Central memory CD8-positive, alpha-beta T cell (primary cell): ENCODE measurements around the gene DTX4.

Experiments used
- ATAC-seq: fragments of 150-1000 bp; cut with Tn5 transposase; replicated peaks from 2 replicates; pipeline ENCODE4 v1.10.0; 2022; ENCODE audit warnings: mild to moderate bottlenecking, moderate FRiP score, moderate number of reproducible peaks; ENCODE audit not compliant: poor library complexity, severe bottlenecking; ENCODE audit errors: extremely low read depth
- DNase-seq, 2 donors: peaks; one replicate each; pipeline ENCODE4 v3.0.0; 2021; ENCODE audit warnings: low spot score in 2 of 2
- H3K27ac Mint-ChIP-seq: one replicate; pipeline ENCODE4 v1.8.0; 2022; ENCODE audit warnings: low read depth, mild to moderate bottlenecking, moderate library complexity, mixed read lengths
- H3K27me3 Mint-ChIP-seq: one replicate; pipeline ENCODE4 v1.8.0; 2022; ENCODE audit warnings: mixed read lengths
- H3K36me3 Mint-ChIP-seq: one replicate; pipeline ENCODE4 v1.8.0; 2022; ENCODE audit warnings: mild to moderate bottlenecking, moderate library complexity, mixed read lengths; ENCODE audit not compliant: insufficient read depth
- H3K4me1 Mint-ChIP-seq: one replicate; pipeline ENCODE4 v1.8.0; 2022; ENCODE audit warnings: mixed read lengths
- H3K4me3 Mint-ChIP-seq: one replicate; pipeline ENCODE4 v1.8.0; 2022; ENCODE audit warnings: mild to moderate bottlenecking, moderate library complexity, mixed read lengths
- H3K9me3 Mint-ChIP-seq: one replicate; pipeline ENCODE4 v1.8.0; 2022; ENCODE audit warnings: mixed read lengths

DTX4 gene

DNA sequence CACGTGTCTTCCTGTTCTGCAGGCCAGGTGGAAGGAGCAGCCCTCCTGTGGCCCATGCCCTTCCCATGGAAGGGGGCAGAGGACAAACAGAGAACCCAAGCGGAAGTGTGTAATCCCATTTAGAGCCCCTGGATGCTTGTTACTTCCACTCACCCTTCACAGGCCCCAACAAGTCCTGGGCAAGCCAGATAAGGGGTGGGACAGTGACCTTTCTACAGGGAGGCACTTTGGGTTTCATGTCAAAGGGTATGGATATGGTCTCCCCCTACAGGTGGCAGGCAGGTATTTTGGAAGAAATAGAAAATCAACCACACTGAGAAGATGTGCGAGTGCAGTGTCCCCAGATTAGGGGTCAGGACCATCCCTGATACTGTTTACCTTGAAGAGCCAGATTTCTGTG lies 29.4 kb downstream of the DTX4 start:
- Mint-ChIP-seq H3K36me3 (no peaks in the 10 kb centered on the region), H3K9me3 (no peaks in the 10 kb centered on the region), H3K27ac (no peak overlapping the region), H3K4me1 (no peaks in the 10 kb centered on the region), H3K4me3 (no peak overlapping the region), H3K27me3 (no peaks in the 10 kb centered on the region)
- DNase-seq (no peak), ATAC-seq (no peak)

DNA sequence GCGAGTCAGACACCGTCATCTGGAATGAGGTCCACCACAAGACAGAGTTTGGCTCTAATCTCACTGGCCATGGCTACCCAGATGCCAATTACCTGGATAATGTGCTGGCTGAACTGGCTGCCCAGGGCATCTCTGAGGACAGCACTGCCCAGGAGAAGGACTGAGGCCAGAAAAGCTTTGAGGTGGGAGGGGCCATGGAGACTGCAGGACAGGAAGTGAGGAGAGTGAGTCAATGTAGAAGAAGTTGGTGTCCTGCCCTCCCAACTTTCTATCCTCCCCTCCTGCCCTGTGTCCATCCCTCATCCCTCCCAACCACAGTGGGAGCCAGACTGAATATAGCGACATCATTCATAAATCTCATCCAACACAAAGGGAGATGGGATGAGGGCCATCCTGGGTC lies 32.8 kb downstream of the DTX4 start:
- Mint-ChIP-seq H3K4me3 (no peak overlapping the region), H3K27me3 (no peaks in the 10 kb centered on the region), H3K27ac (no peak overlapping the region), H3K36me3 (peaks cover 2% of the 10 kb centered on the region), H3K4me1 (peaks cover 7% of the 10 kb centered on the region), H3K9me3 (no peaks in the 10 kb centered on the region)
- ATAC-seq (no peak), DNase-seq (no peak)

DNA sequence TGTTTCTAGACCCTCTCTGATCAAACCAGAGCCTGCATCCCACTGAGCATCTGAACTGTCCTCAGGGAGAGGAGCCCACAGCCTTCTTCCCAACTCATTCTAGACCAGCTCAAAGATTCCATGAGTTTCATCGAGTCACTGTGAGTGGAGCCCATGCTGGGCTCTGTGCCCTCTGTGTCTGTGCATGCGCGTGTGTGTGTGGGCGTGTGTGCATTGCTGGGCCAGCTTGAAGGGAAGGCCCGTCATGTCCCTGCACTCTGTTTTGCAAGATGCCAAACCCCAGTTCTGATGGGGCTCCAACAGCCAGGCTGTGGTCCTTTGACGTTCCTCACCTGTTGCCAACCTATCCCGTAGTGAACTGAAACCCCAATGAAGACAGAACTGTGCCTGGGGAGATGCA lies 33.7 kb downstream of the DTX4 start:
- Mint-ChIP-seq H3K9me3 (no peaks in the 10 kb centered on the region), H3K4me3 (no peak overlapping the region), H3K4me1 (peaks cover 7% of the 10 kb centered on the region), H3K27me3 (peaks cover 4% of the 10 kb centered on the region), H3K27ac (no peak overlapping the region), H3K36me3 (peaks cover 2% of the 10 kb centered on the region)
- no peak for ATAC-seq
- no peak for DNase-seq

DNA sequence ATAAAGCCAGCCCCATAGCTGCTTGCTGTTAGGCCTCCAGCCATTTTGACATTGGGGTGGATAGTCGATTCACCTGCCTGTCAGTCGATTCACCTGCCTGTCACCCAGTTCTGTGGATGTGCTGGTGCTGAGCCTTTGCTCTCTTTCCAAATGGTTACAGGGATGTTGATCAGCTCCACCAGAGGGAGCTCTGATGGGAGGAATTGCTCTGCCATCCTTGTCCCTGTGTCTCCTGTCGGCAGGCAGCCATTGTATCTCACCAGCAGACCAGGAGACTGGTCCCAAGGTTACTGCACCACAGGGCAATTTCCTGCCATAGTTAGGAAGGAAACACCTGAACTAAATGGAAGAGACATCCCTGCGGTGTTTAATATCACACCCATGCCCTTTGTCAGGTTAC lies 34.7 kb downstream of the DTX4 start:
- DNase-seq, result no peak

DNA sequence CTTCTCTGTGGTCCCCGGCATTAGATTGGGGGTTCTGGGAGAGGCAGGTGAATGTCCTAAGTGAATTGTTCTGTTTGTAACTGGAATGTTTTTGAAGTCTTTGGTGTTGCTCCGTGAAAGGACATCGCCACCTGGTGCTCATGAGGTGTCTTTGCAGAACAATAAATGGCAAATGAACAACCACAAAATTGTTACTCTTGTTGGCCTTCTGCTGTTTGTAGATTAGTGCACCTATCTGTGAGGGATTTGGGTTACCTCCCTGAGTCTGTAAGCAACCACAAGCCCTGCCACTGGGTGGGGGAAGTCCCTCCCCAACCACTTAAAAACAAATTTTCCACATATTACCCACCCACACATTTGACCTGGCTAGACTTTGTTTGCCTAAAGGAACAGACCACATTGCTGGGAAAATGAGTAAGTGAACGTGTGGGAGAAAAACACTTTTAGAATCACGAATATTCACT lies 36.1 kb downstream of the DTX4 start:
- Mint-ChIP-seq H3K27ac (no peak overlapping the region), H3K27me3 (peaks cover 22% of the 10 kb centered on the region), H3K36me3 (peaks cover 2% of the 10 kb centered on the region), H3K4me3 (peak overlapping the region; percentile 19), H3K4me1 (peaks cover 7% of the 10 kb centered on the region), H3K9me3 (no peaks in the 10 kb centered on the region)
- peak; percentile 17 for ATAC-seq
- DNase-seq, result peak in 1 of 2 donors; percentile 16

More for the DNA sequence above, 34.7 kb downstream of the DTX4 start:
- Mint-ChIP-seq H3K4me1 (peaks cover 7% of the 10 kb centered on the region), H3K36me3 (peaks cover 2% of the 10 kb centered on the region), H3K27me3 (peaks cover 14% of the 10 kb centered on the region), H3K27ac (no peak overlapping the region), H3K9me3 (no peaks in the 10 kb centered on the region), H3K4me3 (no peak overlapping the region)
- no peak for ATAC-seq

DNA sequence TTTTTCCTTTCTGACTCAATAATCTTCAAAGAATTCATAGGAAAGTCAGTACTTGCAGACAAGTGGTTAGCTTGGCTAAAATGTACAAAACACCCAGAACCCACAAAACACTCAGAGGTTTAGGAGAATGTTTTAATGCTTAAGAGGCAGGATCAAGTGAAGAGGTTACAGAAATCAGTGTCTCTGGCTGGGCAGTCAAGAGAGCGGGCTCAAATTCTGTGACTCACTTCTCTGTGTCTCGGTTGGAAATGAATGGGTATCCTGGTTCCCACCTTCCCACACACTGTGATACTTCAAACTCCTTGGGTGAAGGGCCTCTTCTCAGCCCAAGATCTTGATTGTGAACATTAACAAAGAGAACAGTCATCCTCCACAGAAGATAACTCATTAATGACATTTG lies 37.0 kb downstream of the DTX4 start:
- no peak overlapping the region for H3K27ac Mint-ChIP-seq
- peaks cover 7% of the 10 kb centered on the region for H3K4me1 Mint-ChIP-seq
- no peaks in the 10 kb centered on the region for H3K9me3 Mint-ChIP-seq
- H3K27me3 Mint-ChIP-seq, result peaks cover 22% of the 10 kb centered on the region
- H3K36me3 Mint-ChIP-seq, result peaks cover 2% of the 10 kb centered on the region
- ATAC-seq (no peak), DNase-seq (no peak)
- H3K4me3 Mint-ChIP-seq, result no peak overlapping the region

DNA sequence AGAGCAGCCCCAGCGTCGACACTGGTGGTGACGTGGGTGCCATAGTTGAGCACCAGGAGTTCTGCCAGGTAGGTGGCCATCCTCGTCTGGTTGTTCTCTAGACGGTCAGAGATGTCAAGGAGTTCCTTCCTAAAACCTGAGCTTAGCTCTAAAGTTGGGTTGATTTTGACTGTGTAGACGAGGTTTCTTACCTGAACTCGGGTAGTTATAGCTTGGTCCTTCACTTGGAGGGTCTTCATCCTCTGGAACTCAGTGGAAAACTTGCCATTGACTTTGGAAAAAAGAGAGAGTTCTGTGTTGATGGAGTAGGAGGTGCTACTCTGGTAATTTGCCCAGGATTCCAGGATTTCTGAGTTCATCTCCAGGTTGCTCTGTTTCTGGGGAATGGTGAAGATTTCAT lies 40.3 kb downstream of the DTX4 start:
- Mint-ChIP-seq H3K27ac (no peak overlapping the region), H3K4me1 (peaks cover 7% of the 10 kb centered on the region), H3K4me3 (no peak overlapping the region), H3K27me3 (peaks cover 40% of the 10 kb centered on the region), H3K36me3 (peaks cover 2% of the 10 kb centered on the region), H3K9me3 (no peaks in the 10 kb centered on the region)
- DNase-seq (no peak), ATAC-seq (no peak)

DNA sequence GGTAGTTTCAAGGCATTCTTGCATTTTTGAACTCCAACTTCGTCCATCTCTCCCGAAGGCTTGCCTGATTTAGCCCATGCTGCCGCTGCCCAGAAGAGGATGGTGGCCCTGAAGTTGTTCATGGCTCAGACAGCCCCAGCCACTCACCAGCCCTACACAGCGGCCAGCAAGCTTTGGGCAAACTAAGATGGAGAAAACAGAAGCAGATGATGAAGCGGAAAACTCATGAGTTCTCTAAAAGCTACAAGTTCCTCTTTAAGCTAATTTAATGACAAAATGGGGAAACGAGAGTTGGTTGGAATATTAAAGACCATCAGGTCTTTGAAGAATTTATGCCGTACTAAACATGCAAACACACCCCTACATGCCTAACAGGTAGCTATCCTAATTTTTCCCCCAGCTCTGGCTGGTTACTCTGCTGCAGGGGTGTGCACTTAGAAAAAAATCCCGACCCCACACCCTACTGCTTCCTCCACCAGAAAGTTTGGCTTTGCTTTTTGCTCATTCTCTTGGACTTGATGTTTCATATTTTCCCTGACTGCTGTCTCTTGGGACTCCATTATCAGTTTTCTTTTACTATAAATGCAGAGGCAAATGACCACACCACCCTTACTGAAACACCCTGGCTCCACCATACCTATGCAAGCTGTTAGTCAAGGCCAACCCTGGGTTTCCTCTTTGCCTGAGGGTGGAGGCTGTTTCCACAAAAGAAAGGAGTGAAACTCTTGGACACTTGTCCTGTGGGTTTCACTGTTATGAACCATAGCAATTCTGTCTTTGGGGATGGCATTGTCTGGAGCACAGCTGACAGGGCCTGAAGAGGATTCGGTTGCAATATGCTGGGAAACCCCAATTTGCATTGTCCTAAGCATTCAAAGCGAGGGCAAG lies 41.1 kb downstream of the DTX4 start, which contains the start of gene MPEG1:
Gene MPEG1 (minus strand): TSS at position 184 of the 888 bp plus-strand sequence. CDS start 62 bp downstream, at position 122.
- peaks cover 40% of the 10 kb centered on the region for H3K27me3 Mint-ChIP-seq
- peaks cover 2% of the 10 kb centered on the region for H3K36me3 Mint-ChIP-seq
- H3K27ac Mint-ChIP-seq, result no peak within 1 kb of the TSS
- H3K4me3 Mint-ChIP-seq, result peak within 1 kb of the TSS; percentile 9
- H3K9me3 Mint-ChIP-seq, result no peaks in the 10 kb centered on the region
- no peak for DNase-seq
- peaks cover under 1% of the 10 kb centered on the region for H3K4me1 Mint-ChIP-seq
- ATAC-seq, result no peak

DNA sequence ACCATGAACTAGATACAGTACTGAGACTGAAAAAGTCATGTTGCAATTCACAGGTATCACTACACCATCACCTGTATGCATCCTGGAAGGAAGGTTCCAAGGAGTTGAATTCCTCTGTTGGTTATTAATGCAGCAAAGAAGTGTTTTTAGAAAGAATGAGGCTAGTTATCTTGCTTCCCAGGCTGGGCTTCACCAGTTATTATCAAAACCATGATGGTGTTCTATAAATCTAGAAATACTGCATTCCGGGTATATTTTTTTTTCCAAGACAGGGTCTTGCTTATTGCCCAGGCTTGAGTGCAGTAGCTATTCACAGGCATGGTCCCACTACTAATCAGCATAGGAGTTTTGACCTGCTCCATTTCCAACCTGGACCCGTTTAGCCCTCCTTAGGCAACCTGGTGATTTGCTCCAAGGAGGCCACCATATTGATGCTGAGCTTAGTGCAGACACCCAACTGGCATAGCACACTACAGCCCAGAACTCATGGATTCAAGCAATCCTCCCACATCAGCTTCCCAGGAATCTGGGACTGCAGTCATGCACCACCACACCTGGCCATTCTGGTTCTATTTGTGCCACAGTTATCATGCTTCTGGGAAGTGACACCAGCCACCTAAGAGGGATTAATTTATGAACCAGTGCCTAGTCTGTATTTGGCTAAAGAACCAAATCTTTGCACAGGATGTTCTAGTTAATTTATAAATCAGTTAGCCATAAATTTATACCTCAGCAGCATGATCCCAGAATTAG lies 42.4 kb downstream of the DTX4 start:
- H3K4me3 Mint-ChIP-seq, result no peak overlapping the region
- ATAC-seq (no peak), DNase-seq (no peak)
- H3K27me3 Mint-ChIP-seq, result peaks cover 40% of the 10 kb centered on the region
- no peaks in the 10 kb centered on the region for H3K9me3 Mint-ChIP-seq
- H3K36me3 Mint-ChIP-seq, result peaks cover 2% of the 10 kb centered on the region
- no peak overlapping the region for H3K27ac Mint-ChIP-seq
- no peaks in the 10 kb centered on the region for H3K4me1 Mint-ChIP-seq

DNA sequence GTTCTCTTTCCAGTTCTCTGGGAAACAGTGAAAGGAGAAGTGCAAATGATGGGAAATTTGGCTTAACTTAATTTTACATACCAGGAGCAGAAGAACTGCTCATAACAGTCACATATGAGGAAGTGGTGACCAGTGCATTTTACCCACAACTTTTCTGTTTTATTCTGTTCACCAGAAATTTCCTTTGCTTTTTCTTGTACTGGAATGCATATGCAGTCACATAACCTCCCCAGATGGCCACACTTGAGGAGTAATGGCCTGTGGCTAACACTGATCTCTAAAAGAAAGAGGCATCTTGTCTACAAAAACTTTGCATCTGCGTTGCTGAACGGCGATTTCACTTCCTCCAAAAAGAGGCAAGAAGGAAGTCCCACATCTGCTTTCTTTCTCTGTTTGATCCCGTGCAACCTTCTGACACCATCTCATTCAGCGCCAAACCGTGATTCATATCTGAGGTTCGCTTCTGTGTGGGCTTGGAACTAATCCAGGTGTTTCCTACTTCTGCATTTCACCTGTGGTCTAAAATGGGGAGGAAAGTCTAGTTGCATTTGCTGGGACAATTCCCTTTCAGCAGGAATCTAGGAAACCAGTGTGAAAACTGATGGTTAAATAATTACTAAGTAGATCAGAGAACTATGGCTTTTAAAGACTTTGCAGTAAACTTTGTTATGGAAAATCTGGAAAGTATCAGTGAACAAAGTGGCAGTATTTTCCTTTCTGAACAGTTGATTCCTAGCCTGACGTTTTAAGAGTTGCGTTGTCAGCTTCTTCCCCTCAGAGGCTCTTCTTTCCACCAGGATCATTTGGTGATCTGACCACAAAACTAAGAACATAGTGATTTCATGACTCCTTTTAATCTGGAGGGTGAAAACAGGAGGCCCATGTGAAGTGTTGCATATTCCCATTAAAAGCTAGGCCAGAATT lies 45.0 kb downstream of the DTX4 start:
- no peak overlapping the region for H3K27ac Mint-ChIP-seq
- DNase-seq (no peak), ATAC-seq (peak; percentile 58)
- no peaks in the 10 kb centered on the region for H3K4me1 Mint-ChIP-seq
- H3K36me3 Mint-ChIP-seq, result no peaks in the 10 kb centered on the region
- H3K9me3 Mint-ChIP-seq, result no peaks in the 10 kb centered on the region
- no peak overlapping the region for H3K4me3 Mint-ChIP-seq
- H3K27me3 Mint-ChIP-seq, result peaks cover 23% of the 10 kb centered on the region

DNA sequence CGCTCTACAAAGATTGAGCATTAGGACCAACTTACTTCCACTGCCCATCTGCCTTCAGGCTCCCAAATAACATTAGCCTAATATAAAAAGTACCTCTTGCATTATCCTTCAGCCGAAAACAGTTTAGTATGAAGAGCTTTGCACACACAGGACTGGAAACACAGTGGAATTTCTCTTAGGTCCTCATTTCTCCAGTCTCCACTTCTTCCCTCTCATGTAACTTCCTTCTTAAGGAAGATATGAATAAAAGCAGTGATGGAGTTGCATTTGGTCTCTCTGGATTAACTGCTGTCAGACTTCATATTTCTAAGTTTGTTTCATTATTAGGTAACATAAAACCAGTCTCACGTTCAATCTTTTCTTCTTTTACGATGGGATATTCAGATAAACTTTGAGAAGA lies 46.4 kb downstream of the DTX4 start:
- H3K27me3 Mint-ChIP-seq, result peaks cover 18% of the 10 kb centered on the region
- H3K36me3 Mint-ChIP-seq, result no peaks in the 10 kb centered on the region
- DNase-seq (no peak), ATAC-seq (no peak)
- no peak overlapping the region for H3K4me3 Mint-ChIP-seq
- H3K9me3 Mint-ChIP-seq, result no peaks in the 10 kb centered on the region
- H3K4me1 Mint-ChIP-seq, result no peaks in the 10 kb centered on the region
- H3K27ac Mint-ChIP-seq, result no peak overlapping the region

DNA sequence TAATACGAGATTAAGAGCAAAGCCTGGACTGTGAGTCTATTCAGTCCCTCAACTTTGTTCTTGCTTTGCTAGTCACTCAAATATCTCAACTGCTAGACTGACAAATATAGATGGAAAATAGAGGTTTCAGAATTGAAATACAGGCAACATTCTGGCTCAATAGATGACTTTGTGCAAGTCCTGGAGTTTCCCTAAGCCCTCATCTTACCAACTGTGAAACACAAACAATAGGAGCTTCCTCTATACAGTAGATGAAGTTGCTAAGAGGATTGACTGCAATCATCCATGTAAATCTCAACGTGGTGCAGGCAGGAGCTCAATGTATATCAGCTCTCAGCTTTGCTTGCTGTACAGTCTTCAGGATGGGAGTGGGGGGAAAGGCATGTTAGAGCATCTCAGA lies 47.0 kb downstream of the DTX4 start:
- Mint-ChIP-seq H3K27ac (no peak overlapping the region), H3K36me3 (no peaks in the 10 kb centered on the region), H3K27me3 (peaks cover 18% of the 10 kb centered on the region), H3K9me3 (no peaks in the 10 kb centered on the region), H3K4me3 (no peak overlapping the region), H3K4me1 (no peaks in the 10 kb centered on the region)
- DNase-seq (no peak), ATAC-seq (no peak)
